GM23248 (cell line): Measurements from ENCODE around the gene DHX40. TPM values are rescaled to one million over a fixed set of nuclear protein-coding genes. Genes with fewer than 3 reads are reported as not detected.
A peak's percentile ranks its signal among the peaks of the same experiment; 100 is the strongest.

Experiments used
- DNase-seq: peaks from one replicate; pipeline ENCODE4 v3.0.0-alpha.2; 2015
- H2AFZ ChIP-seq: fragments of 200-600 bp; sonication (generic); 2 replicates; pipeline ENCODE4 v1.6.1; 2016; ENCODE audit warnings: antibody characterized with exemption
- H3F3A ChIP-seq: fragments of 200-600 bp; sonication (generic); 2 replicates; pipeline ENCODE4 v1.6.1; 2016; ENCODE audit warnings: mild to moderate bottlenecking, antibody characterized with exemption, mixed run types; ENCODE audit not compliant: insufficient read depth
- H3K27ac ChIP-seq: fragments of 200-600 bp; sonication (generic); 2 replicates; pipeline ENCODE4 v1.5.1; 2016; ENCODE audit warnings: mild to moderate bottlenecking
- H3K27me3 ChIP-seq: fragments of 200-600 bp; sonication (generic); replicated peaks from 2 replicates; pipeline ENCODE4 v1.6.1; 2016; ENCODE audit warnings: mild to moderate bottlenecking; ENCODE audit not compliant: insufficient read depth
- H3K36me3 ChIP-seq: fragments of 200-600 bp; sonication (generic); 2 replicates; pipeline ENCODE4 v1.6.1; 2016; ENCODE audit warnings: low read depth, mild to moderate bottlenecking
- H3K4me1 ChIP-seq: fragments of 200-600 bp; sonication (generic); 2 replicates; pipeline ENCODE4 v1.6.1; 2016; ENCODE audit warnings: mild to moderate bottlenecking; ENCODE audit not compliant: insufficient read depth
- H3K4me2 ChIP-seq: fragments of 200-600 bp; sonication (generic); one replicate; pipeline ENCODE4 v1.6.1; 2016; ENCODE audit warnings: mild to moderate bottlenecking; ENCODE audit not compliant: unreplicated experiment
- H3K4me3 ChIP-seq: fragments of 200-600 bp; sonication (generic); 2 replicates; pipeline ENCODE4 v1.5.1; 2016; ENCODE audit warnings: mild to moderate bottlenecking
- H3K79me2 ChIP-seq: fragments of 200-600 bp; sonication (generic); 2 replicates; pipeline ENCODE4 v1.6.1; 2016; ENCODE audit warnings: mild to moderate bottlenecking; ENCODE audit not compliant: insufficient read depth
- H3K9ac ChIP-seq: fragments of 200-600 bp; sonication (generic); 2 replicates; pipeline ENCODE4 v1.6.1; 2016; ENCODE audit warnings: mild to moderate bottlenecking
- H3K9me2 ChIP-seq: fragments of 200-600 bp; sonication (generic); 2 replicates; pipeline ENCODE4 v1.6.1; 2016; ENCODE audit warnings: mixed run types, mild to moderate bottlenecking, moderate library complexity; ENCODE audit not compliant: insufficient read depth
- H3K9me3 ChIP-seq: fragments of 200-600 bp; sonication (generic); one replicate; pipeline ENCODE4 v1.6.1; 2017; ENCODE audit warnings: low read depth
- H4K20me1 ChIP-seq: fragments of 200-600 bp; sonication (generic); 2 replicates; pipeline ENCODE4 v1.6.0; 2016; ENCODE audit not compliant: insufficient read depth
- EZH2 ChIP-seq: fragments of 200-600 bp; sonication (generic); IDR thresholded peaks from 2 replicates; pipeline ENCODE4 v1.6.1; 2018; ENCODE audit warnings: antibody characterized with exemption, mild to moderate bottlenecking; ENCODE audit not compliant: insufficient read depth, poor library complexity, severe bottlenecking
- EZH2phosphoT487 ChIP-seq: fragments of 200-600 bp; sonication (generic); IDR thresholded peaks from 2 replicates; pipeline ENCODE4 v1.6.1; 2018; ENCODE audit warnings: antibody characterized with exemption, moderate library complexity, mild to moderate bottlenecking, low read depth; ENCODE audit not compliant: insufficient read depth
- WGBS, 2 experiments: methylation state at CpG; one replicate each; pipeline ENCODE4 v1.1.6; 2015 to 2017; ENCODE audit warnings: low lambda C conversion rate in 2 of 2, low coverage in 1 of 2; ENCODE audit errors: missing lambda C conversion rate in 2 of 2; 5-methylcytosine and 5-hydroxymethylcytosine counted together
- in situ Hi-C: fragments of 300-500 bp; cut with MboI; formaldehyde crosslinking; loops from 2 replicates; pipeline ENCODE4 v1.15.0; 2020
- polyA plus RNA-seq: library from polyadenylated mRNA; unstranded; fragments of >200 nt; fragmentation: Nextera tagmentation; extraction: Ambion mirVana; gene quantifications from 2 replicates; pipeline ENCODE4 v1.2.1, GENCODE V29; 2016
- total RNA-seq: library from RNA; depleted of rRNA; stranded (reverse); fragments of >200 nt; shearing (Covaris generic); gene quantifications from 2 replicates; pipeline ENCODE4 v1.2.3, GENCODE V29; 2014

Gene DHX40
- total and polyA plus RNA-seq, 2 experiments from 2014 or later: 18.9 to 68.5 TPM

- Histone ChIP-seq H3K27ac (peak overlapping the region; percentile 25), H3K4me1 (peaks cover 31% of the 10 kb centered on the region), H3K27me3 (no peaks in the 10 kb centered on the region), H3K9me2 (no peaks in the 10 kb centered on the region), H3F3A (peaks cover 56% of the 10 kb centered on the region), H3K79me2 (peaks cover 100% of the 10 kb centered on the region), H3K4me3 (no peak overlapping the region), H3K4me2 (peak overlapping the region; percentile 39), H3K36me3 (peaks cover 34% of the 10 kb centered on the region), H4K20me1 (peaks cover 53% of the 10 kb centered on the region), H2AFZ (no peak overlapping the region), H3K9ac (no peak overlapping the region), H3K9me3 (no peaks in the 10 kb centered on the region)
- TF ChIP-seq EZH2 (no peak), EZH2phosphoT487 (no peak)
- DNase-seq: no peak
- in situ Hi-C loops: no loop called here
- WGBS, 2 experiments: 95 to 100% methylated on average over 1 of the region's 1 CpG
Measured at GRCh38 chr17:59642565-59642964, 77.2 kb downstream of the DHX40 start.

- Histone ChIP-seq H2AFZ (no peak overlapping the region), H3K9me2 (no peaks in the 10 kb centered on the region), H3K9ac (no peak overlapping the region), H3K27ac (peak overlapping the region; percentile 25), H3K79me2 (peaks cover 100% of the 10 kb centered on the region), H3K4me3 (no peak overlapping the region), H3F3A (peaks cover 62% of the 10 kb centered on the region), H3K36me3 (peaks cover 43% of the 10 kb centered on the region), H3K9me3 (no peaks in the 10 kb centered on the region), H3K4me1 (peaks cover 37% of the 10 kb centered on the region), H4K20me1 (peaks cover 49% of the 10 kb centered on the region), H3K27me3 (no peaks in the 10 kb centered on the region), H3K4me2 (peak overlapping the region; percentile 39)
- in situ Hi-C loops: no loop called here
- TF ChIP-seq EZH2phosphoT487 (no peak), EZH2 (no peak)
- peak; percentile 80 for DNase-seq
- WGBS, 2 experiments: 74 to 79% methylated on average over 5 of the region's 5 CpGs
Measured at GRCh38 chr17:59643159-59644140, 78.0 kb downstream of the DHX40 start.

GRCh38 chr17:59647288-59647687, 81.9 kb downstream of the DHX40 start:
- 98 to 100% methylated on average over 6 of the region's 6 CpGs for WGBS, 2 experiments
- Histone ChIP-seq H3K9me3 (no peaks in the 10 kb centered on the region), H3K27ac (no peak overlapping the region), H2AFZ (no peak overlapping the region), H3K4me3 (no peak overlapping the region), H3K4me1 (peaks cover 55% of the 10 kb centered on the region), H3K36me3 (peaks cover 77% of the 10 kb centered on the region), H3F3A (peaks cover 88% of the 10 kb centered on the region), H3K4me2 (no peak overlapping the region), H3K9ac (no peak overlapping the region), H4K20me1 (peaks cover 33% of the 10 kb centered on the region), H3K9me2 (no peaks in the 10 kb centered on the region), H3K27me3 (no peaks in the 10 kb centered on the region), H3K79me2 (peaks cover 98% of the 10 kb centered on the region)
- DNase-seq: no peak
- TF ChIP-seq EZH2phosphoT487 (no peak), EZH2 (no peak)
- in situ Hi-C loops: no loop called here

GRCh38 chr17:59649886-59650285, 84.5 kb downstream of the DHX40 start:
- in situ Hi-C loops: no loop called here
- Histone ChIP-seq H3K4me2 (no peak overlapping the region), H3K27ac (no peak overlapping the region), H3K27me3 (no peaks in the 10 kb centered on the region), H3K9ac (no peak overlapping the region), H3K9me3 (no peaks in the 10 kb centered on the region), H3K4me1 (peaks cover 40% of the 10 kb centered on the region), H4K20me1 (peaks cover 19% of the 10 kb centered on the region), H3K4me3 (no peak overlapping the region), H3K36me3 (peaks cover 83% of the 10 kb centered on the region), H3K9me2 (no peaks in the 10 kb centered on the region), H2AFZ (no peak overlapping the region), H3K79me2 (peaks cover 90% of the 10 kb centered on the region), H3F3A (peaks cover 80% of the 10 kb centered on the region)
- no peak for TF ChIP-seq EZH2
- TF ChIP-seq EZH2phosphoT487: no peak
- DNase-seq: no peak
